GM18526 (cell line): ENCODE data around the gene DPY19L1.

Experiments
- POLR2A ChIP-seq: IDR thresholded peaks from 3 replicates; pipeline ENCODE4 v1.6.1; 2011; ENCODE audit not compliant: insufficient read length; ENCODE audit errors: extremely low read depth

The DPY19L1 gene

GRCh38 chr7:34928560-34928959 lies 108.7 kb downstream of the DPY19L1 start:
- TF ChIP-seq POLR2A: no peak

DNA sequence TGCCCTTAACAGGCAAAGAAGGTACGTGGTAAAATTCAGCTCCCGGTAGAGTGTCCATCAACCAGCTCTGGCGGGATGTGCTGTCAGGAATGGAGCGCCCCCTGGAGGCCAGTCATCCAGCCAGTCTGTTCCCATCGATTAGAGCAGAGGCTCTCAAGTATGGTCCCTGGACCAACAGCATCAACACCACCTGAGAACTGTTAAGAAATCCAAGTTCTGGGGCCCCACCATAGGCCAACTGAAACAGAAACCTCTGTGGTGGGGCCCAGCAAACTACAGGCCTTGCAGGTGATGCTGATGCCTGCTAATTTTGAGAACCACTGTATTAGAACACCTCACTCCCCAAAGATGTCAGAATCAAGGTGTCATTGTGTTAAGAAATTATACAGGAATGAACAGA lies 109.2 kb downstream of the DPY19L1 start:
- no peak for TF ChIP-seq POLR2A

- no peak for TF ChIP-seq POLR2A
These were observed 121.0 kb downstream of the DPY19L1 start for GRCh38 chr7:34916267-34916666.

DNA sequence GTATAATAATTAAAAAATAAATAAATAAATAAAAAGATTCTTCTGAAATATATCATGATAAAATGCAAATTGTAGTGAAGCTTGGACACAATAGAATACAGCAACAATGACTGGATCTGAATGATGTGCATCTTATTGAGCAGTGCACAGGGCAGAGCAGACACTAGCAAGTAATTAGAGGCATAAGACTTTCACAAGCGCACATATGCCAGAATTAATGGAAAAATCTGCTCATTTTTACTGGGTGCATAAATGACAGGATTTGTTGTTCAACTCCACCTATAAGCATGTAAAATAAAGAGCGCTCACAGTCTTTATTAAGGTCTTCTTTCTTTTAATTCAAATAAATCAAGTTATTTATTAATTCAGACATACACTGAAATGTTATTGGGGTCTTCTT lies 125.0 kb downstream of the DPY19L1 start:
- no peak for TF ChIP-seq POLR2A

GRCh38 chr7:34904987-34905386 lies 132.3 kb downstream of the DPY19L1 start:
- TF ChIP-seq POLR2A: no peak

DNA sequence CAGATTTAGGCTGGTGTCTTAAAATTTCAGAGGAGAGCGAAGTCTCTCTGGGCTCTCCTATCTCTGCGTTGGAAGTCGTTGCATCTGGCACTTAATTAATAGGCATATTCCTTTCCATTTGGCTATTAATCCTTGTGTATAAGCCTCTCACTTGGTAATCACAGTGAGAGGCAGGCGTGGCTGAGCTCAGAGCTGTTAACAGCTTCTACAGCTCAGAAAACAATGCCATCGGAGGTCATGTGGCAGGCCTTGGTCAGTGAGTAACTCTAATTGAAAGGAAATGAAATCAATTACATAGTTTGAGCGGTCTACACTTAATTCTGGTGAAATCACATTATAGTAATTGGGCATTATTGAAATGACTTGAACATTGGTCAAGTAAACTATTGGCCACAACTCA lies 135.1 kb downstream of the DPY19L1 start:
- no peak for TF ChIP-seq POLR2A

DNA sequence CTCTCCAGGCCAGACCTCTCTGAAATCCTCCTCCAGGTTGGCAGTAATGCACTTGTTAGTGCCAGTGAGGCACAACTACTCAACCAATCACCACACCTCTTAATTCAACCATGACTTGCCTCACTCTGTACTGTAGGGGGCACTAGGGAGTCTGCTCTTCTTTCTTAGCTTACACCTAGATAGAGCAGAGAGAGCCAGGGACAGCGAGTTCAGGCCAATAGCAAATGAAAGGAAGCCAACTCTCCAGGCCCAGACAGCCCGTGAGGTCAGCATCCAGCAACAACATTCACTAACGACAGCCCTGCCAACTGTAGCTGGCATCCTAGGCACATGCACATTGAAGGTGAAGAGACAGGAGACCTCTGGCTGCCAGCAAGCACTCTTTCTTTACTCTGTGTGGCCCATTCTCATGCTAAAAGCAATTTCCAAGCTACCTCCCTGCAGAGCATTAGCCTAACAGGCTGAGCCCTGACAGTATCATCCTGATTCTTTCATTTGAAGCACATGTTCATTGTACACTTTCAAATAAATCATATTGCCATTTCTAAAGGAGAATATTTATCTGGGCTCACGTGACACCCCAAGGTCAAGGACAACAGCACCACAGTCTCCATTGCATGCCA lies 136.3 kb downstream of the DPY19L1 start:
- TF ChIP-seq POLR2A: no peak

GRCh38 chr7:34895202-34895601 lies 142.1 kb downstream of the DPY19L1 start:
- TF ChIP-seq POLR2A: no peak

GRCh38 chr7:34889951-34890350 lies 147.3 kb downstream of the DPY19L1 start:
- no peak for TF ChIP-seq POLR2A

GRCh38 chr7:34886856-34887255 lies 150.4 kb downstream of the DPY19L1 start:
- TF ChIP-seq POLR2A: no peak

DNA sequence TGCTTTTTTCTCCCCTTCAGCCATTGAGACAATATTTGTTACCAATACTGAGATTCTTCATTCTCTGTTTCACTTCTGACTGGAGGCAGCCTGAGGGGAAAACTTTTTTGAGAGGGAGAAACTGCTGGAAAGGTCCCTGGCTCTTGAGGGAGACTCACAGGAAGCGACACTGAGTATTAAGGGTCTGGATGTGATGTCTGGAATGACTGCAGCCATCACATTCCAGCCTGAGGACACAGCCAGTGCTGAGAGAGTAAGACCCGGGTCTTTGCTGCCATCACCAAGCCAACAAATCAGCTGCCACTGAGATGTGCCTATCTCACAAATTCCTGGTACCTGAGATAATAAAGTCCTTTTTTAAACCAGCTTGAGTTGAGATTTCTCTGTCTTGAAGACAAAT lies 157.4 kb downstream of the DPY19L1 start:
- TF ChIP-seq POLR2A: no peak
